ENCODE data around the gene CABP4. TPM values are rescaled to one million over a fixed set of nuclear protein-coding genes. Genes with fewer than 3 reads are reported as not detected.

CABP4 gene
- total RNA-seq, 1 experiment from 2014 or later = 2.5 TPM

DNA sequence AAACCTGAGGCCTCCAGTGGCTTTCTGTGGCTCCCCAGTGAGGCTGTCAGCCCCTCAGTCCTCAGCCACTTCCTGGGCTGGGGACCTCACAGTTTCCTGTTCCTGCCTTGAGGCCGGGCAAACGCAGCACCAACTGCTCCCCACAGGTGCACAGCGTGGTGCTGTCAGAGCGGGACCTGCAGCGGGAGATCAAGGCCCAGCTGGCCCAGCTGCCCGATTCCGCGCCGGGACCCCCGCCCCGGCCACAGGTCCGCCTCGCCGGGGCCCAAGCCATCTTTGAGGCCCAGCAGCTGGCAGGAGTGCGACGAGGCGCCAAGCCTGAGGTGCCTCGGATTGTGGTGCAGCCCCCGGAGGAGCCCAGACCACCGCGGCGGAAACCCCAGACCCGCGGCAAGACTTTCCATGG is 45.9 kb upstream of the CABP4 start:
- Histone ChIP-seq H3K9me3 (ENCODE audit: insufficient read depth, low read depth) (no peaks in the 10 kb centered on the region), H3K27ac (no peak overlapping the region), H4K20me1 (ENCODE audit: insufficient read depth) (no peaks in the 10 kb centered on the region), H3K4me2 (no peak overlapping the region), H3K4me1 (replicated peaks; ENCODE audit: insufficient read depth) (no peaks in the 10 kb centered on the region), H3K79me2 (ENCODE audit: low read depth) (no peaks in the 10 kb centered on the region), H2AFZ (no peak overlapping the region), H3K9me2 (ENCODE audit: insufficient read depth) (no peaks in the 10 kb centered on the region), H3K4me3 (no peak overlapping the region), H3K36me3 (ENCODE audit: low read depth) (no peaks in the 10 kb centered on the region), H3F3A (ENCODE audit: insufficient read depth, low read depth) (peaks cover 15% of the 10 kb centered on the region; the same call in 1 of the 2 replicates), H3K27me3 (ENCODE audit: insufficient read depth, low read depth) (no peaks in the 10 kb centered on the region)
- BruUV-seq (replicated peaks) = no TSS peak
- intact Hi-C loops (cut with micrococcal nuclease; ENCODE audit: unreplicated experiment) = no loop called here
- ChIA-PET POLR2A (ENCODE audit: unreplicated experiment) (no interaction called here), CTCF (no interaction called here)
- DNase-seq = no peak
- TF ChIP-seq, protein P1, sequence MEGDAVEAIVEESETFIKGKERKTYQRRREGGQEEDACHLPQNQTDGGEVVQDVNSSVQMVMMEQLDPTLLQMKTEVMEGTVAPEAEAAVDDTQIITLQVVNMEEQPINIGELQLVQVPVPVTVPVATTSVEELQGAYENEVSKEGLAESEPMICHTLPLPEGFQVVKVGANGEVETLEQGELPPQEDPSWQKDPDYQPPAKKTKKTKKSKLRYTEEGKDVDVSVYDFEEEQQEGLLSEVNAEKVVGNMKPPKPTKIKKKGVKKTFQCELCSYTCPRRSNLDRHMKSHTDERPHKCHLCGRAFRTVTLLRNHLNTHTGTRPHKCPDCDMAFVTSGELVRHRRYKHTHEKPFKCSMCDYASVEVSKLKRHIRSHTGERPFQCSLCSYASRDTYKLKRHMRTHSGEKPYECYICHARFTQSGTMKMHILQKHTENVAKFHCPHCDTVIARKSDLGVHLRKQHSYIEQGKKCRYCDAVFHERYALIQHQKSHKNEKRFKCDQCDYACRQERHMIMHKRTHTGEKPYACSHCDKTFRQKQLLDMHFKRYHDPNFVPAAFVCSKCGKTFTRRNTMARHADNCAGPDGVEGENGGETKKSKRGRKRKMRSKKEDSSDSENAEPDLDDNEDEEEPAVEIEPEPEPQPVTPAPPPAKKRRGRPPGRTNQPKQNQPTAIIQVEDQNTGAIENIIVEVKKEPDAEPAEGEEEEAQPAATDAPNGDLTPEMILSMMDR (conservative IDR thresholded peaks at IDR 0.05) = no peak
- no peak for TF ChIP-seq EZH2 (IDR thresholded peaks at IDR 0.05; ENCODE audit: low read depth)

DNA sequence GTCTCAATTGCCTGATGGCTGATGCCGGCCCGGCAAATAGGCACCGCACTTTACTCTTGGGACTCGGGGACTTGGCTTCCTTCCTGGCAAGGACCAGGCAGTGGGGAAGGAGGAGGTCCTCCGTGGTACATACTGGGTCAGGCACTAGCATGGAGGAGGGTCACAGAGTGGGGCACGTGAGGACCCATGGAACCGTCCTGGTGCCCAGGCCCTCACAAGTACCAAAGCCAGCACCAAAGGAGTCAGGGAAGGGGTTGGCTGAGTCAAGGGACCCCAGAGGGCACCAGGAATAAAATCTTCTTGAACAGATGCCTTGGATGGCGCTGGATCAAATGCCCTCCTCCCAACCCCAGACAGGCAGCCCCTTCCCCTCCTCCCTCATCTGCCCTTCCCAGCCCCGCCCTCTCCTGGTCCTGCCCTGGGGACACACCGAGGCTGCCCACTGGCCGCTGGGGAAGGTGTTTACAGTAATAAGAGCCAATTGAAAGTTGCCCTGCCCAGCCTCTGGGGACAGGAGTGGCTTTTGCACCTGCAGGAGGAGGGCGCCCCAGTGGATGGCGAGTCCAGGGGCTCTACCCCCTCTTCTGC is 45.3 kb upstream of the CABP4 start:
- Histone ChIP-seq H3K27ac (no peak overlapping the region), H3K27me3 (ENCODE audit: insufficient read depth, low read depth) (no peaks in the 10 kb centered on the region), H3K36me3 (ENCODE audit: low read depth) (no peaks in the 10 kb centered on the region), H3K9me2 (ENCODE audit: insufficient read depth) (no peaks in the 10 kb centered on the region), H3K79me2 (ENCODE audit: low read depth) (no peaks in the 10 kb centered on the region), H3K4me3 (no peak overlapping the region), H2AFZ (no peak overlapping the region), H4K20me1 (ENCODE audit: insufficient read depth) (no peaks in the 10 kb centered on the region), H3K4me2 (no peak overlapping the region), H3F3A (ENCODE audit: insufficient read depth, low read depth) (peaks cover 15% of the 10 kb centered on the region; the same call in 1 of the 2 replicates), H3K9me3 (ENCODE audit: insufficient read depth, low read depth) (no peaks in the 10 kb centered on the region), H3K4me1 (replicated peaks; ENCODE audit: insufficient read depth) (no peaks in the 10 kb centered on the region)
- no TSS peak for BruUV-seq (replicated peaks)
- no peak for TF ChIP-seq EZH2 (IDR thresholded peaks at IDR 0.05; ENCODE audit: low read depth)
- TF ChIP-seq, protein P1 (conservative IDR thresholded peaks at IDR 0.05) = no peak
- ChIA-PET CTCF (no interaction called here), POLR2A (ENCODE audit: unreplicated experiment) (no interaction called here)
- DNase-seq = peak in 1 of 2 experiments; percentile 58
- intact Hi-C loops (cut with micrococcal nuclease; ENCODE audit: unreplicated experiment) = no loop called here

DNA sequence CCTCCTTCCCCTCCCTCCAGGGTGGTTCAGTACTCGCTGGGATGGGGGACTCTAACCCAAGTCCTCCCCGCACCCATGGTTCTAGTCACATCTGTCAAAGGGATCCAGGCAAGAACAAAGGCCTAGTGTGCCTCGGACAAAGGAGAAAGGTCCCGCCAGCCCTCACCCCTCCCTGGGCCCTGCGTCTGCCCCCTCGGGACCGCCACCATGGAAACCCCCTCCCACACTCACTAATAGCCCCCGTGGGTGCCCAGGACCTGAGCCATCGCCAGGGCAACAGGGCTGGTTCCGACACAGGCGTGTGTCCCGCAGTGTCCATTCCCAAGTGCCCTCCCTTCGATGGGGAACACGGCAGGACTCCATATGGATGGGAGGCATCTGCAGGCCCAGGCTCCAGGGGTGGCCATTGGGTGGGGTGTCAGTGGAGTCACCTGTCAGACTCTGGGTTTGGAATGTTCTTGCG is 44.8 kb upstream of the CABP4 start:
- POLR2A ChIA-PET (ENCODE audit: unreplicated experiment) = no interaction called here
- TF ChIP-seq EZH2 (IDR thresholded peaks at IDR 0.05; ENCODE audit: low read depth) = no peak
- TF ChIP-seq, protein P1 (conservative IDR thresholded peaks at IDR 0.05) = no peak; the same call in 1 of the 2 replicates
- H3K4me2 ChIP-seq = no peak overlapping the region
- no peaks in the 10 kb centered on the region for H3K27me3 ChIP-seq (ENCODE audit: insufficient read depth, low read depth)
- H3K9me3 ChIP-seq (ENCODE audit: insufficient read depth, low read depth) = no peaks in the 10 kb centered on the region
- H3K9me2 ChIP-seq (ENCODE audit: insufficient read depth) = no peaks in the 10 kb centered on the region
- CTCF ChIA-PET = no interaction called here
- peaks cover 15% of the 10 kb centered on the region; the same call in 1 of the 2 replicates for H3F3A ChIP-seq (ENCODE audit: insufficient read depth, low read depth)
- H4K20me1 ChIP-seq (ENCODE audit: insufficient read depth) = no peaks in the 10 kb centered on the region
- BruUV-seq (replicated peaks) = no TSS peak
- no peak overlapping the region for H3K27ac ChIP-seq
- no peaks in the 10 kb centered on the region for H3K79me2 ChIP-seq (ENCODE audit: low read depth)
- no peak for DNase-seq
- no peak overlapping the region for H2AFZ ChIP-seq
- H3K36me3 ChIP-seq (ENCODE audit: low read depth) = no peaks in the 10 kb centered on the region
- H3K4me3 ChIP-seq = no peak overlapping the region
- intact Hi-C loops (cut with micrococcal nuclease; ENCODE audit: unreplicated experiment) = no loop called here
- no peaks in the 10 kb centered on the region for H3K4me1 ChIP-seq (replicated peaks; ENCODE audit: insufficient read depth)
